SK-N-SH (cell line): Measurements from ENCODE around the gene ATOSA.

ENCODE experiments used
- EP300 ChIP-seq, 2 experiments: IDR thresholded peaks; 2 replicates each; pipeline versions ENCODE4 v1.4.0 to v1.6.1; 2012; ENCODE audit warnings: borderline replicate concordance in 1 of 2, low read depth in 1 of 2, low read length in 1 of 2
- EZH2phosphoT487 ChIP-seq: fragments of 200-600 bp; sonication (generic); IDR thresholded peaks from 2 replicates; pipeline ENCODE4 v1.6.1; 2017; ENCODE audit warnings: low read depth, mixed run types, mild to moderate bottlenecking, antibody characterized with exemption, moderate library complexity, borderline replicate concordance
- FOXM1 ChIP-seq: IDR thresholded peaks from 2 replicates; pipeline ENCODE4 v1.4.0; 2012; ENCODE audit warnings: low read depth, mild to moderate bottlenecking
- GATA2 ChIP-seq: sonication (generic); formaldehyde crosslinking; IDR thresholded peaks from 2 replicates; pipeline ENCODE4 v1.5.0; 2020; ENCODE audit warnings: mild to moderate bottlenecking, missing genetic modification reagents
- MXI1 ChIP-seq: IDR thresholded peaks from 2 replicates; pipeline ENCODE4 v1.6.1; 2012; ENCODE audit warnings: mild to moderate bottlenecking, low read depth, low read length, improper control_type of control experiment
- RXRA ChIP-seq: IDR thresholded peaks from 2 replicates; pipeline ENCODE4 v1.4.0; 2012; ENCODE audit warnings: low read depth, mild to moderate bottlenecking, borderline replicate concordance
- SMC3 ChIP-seq: IDR thresholded peaks from 2 replicates; pipeline ENCODE4 v1.6.1; 2012; ENCODE audit warnings: low read depth, low read length, improper control_type of control experiment
- TCF12 ChIP-seq: IDR thresholded peaks from 2 replicates; pipeline ENCODE4 v1.4.0; 2012
- YY1 ChIP-seq: IDR thresholded peaks from 2 replicates; pipeline ENCODE4 v1.4.0; 2012; ENCODE audit warnings: low read depth, mild to moderate bottlenecking
- TF ChIP-seq, protein P1 (sequence below): fragments of 200-600 bp; sonication (generic); IDR thresholded peaks from 2 replicates; pipeline ENCODE4 v1.6.1; 2017; ENCODE audit warnings: antibody characterized with exemption, mild to moderate bottlenecking, moderate library complexity

GRCh38 chr15:52710708-52711389 lies 31.7 kb upstream of the ATOSA start:
- TF ChIP-seq RXRA (no peak), YY1 (no peak), TCF12 (no peak), EZH2phosphoT487 (no peak), SMC3 (no peak), MXI1 (no peak), FOXM1 (no peak), EP300 (IDR thresholded peaks at IDR 0.05; ENCODE audit: borderline replicate concordance in 1 of 2, low read depth in 1 of 2, low read length in 1 of 2) (no peak), GATA2 (CRISPR knock-in tag) (no peak)
- TF ChIP-seq, protein P1, sequence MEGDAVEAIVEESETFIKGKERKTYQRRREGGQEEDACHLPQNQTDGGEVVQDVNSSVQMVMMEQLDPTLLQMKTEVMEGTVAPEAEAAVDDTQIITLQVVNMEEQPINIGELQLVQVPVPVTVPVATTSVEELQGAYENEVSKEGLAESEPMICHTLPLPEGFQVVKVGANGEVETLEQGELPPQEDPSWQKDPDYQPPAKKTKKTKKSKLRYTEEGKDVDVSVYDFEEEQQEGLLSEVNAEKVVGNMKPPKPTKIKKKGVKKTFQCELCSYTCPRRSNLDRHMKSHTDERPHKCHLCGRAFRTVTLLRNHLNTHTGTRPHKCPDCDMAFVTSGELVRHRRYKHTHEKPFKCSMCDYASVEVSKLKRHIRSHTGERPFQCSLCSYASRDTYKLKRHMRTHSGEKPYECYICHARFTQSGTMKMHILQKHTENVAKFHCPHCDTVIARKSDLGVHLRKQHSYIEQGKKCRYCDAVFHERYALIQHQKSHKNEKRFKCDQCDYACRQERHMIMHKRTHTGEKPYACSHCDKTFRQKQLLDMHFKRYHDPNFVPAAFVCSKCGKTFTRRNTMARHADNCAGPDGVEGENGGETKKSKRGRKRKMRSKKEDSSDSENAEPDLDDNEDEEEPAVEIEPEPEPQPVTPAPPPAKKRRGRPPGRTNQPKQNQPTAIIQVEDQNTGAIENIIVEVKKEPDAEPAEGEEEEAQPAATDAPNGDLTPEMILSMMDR: no peak
